ENCODE data around the gene SELENOP. TPM values are rescaled to one million over a fixed set of nuclear protein-coding genes. Genes with fewer than 3 reads are reported as not detected.
"Not testable (repeated sequence)": the region's sequence is repeated elsewhere in the genome, so short reads cannot be mapped to it uniquely, and the experiment has no call there.

The SELENOP gene
- polyA plus RNA-seq (2012; ENCODE audit: low read depth, missing spikeins): 0.47 TPM

DNA sequence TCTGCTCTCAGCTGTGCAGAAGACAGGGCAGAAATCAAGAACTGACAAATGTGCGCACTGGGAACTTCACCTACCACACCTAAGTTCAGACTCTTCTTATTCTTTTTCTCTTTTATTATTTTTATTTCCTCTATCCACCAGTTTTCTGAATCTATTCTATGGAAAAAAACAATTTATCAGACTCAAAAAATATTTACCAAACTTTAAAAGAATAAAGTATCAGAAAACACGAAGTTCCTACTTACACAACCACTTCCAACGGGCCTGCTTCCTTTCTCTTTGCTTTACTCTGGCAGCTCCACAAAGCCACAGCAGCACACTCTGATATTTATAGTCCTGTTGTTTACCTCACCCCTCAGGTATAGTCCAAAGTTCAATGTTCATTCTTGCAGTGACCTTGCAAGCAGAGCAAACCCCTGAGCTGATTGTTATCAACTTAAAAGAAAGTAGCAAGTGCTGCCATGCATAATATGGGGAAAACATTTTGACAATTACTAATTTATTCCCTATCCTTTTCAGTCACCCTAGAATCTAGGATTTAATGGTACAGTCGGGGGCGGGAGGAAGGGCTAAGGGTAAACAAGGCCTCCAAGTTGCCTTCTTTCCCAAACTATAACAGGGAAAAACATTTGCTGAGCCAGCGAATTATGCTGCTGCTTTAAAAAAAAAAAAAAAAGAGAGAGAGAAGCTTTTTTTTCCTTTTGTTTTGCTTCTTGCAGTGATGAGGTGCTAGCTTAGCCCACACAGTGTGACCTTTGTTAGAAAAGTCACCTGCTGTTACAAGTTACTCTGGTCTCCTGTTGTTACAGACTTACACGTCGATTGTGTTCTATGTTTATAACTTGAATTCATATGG lies at the start of gene SELENOP:
TSS of gene SELENOP (minus strand) at position 302 of the 856 bp plus-strand sequence. CDS start 3,539 bp downstream, outside the sequence.
- no peak for FAIRE-seq
- TF ChIP-seq PAX5 (IDR thresholded peaks at IDR 0.05; ENCODE audit: insufficient read depth, low read length, severe bottlenecking): no peak
- TF ChIP-seq SPI1 (IDR thresholded peaks at IDR 0.05; ENCODE audit: low read depth, low read length): no peak
- TF ChIP-seq TAF1 (IDR thresholded peaks at IDR 0.05; ENCODE audit: low read depth, low read length): no peak
- TF ChIP-seq POLR2A (IDR thresholded peaks at IDR 0.05; ENCODE audit: low read depth, low read length): no peak
- TF ChIP-seq POU2F2 (IDR thresholded peaks at IDR 0.05; ENCODE audit: low read depth, low read length): no peak
- TF ChIP-seq POLR2AphosphoS5 (IDR thresholded peaks at IDR 0.05; ENCODE audit: low read depth, low read length): no peak
- DNase-seq (ENCODE audit: insufficient read length, low spot score): no peak

DNA sequence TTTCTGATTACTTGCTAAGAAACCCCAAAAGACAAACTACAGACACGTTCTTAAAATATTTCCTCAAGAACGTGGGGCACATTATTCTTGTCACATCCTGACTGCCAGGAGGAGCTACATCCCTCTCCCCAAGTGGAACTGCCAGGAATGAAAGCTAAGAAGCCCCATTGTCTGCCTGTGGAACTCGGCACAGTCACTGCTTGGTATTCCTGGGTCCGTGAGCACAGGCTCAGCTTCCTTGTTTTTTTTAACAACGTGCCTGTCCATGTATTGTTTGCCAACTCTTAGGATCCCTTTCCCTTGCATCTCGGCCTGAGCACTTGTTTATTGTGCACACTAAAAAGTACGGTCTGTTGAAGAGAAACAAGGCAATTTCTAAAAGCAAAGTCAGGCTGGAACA lies 47.0 kb upstream of the SELENOP start:
- DNase-seq (ENCODE audit: insufficient read length, low spot score): no peak
- TF ChIP-seq PAX5 (IDR thresholded peaks at IDR 0.05; ENCODE audit: insufficient read depth, low read length, severe bottlenecking): no peak
- FAIRE-seq: no peak

- TF ChIP-seq PAX5 (IDR thresholded peaks at IDR 0.05; ENCODE audit: insufficient read depth, low read length, severe bottlenecking): no peak
- TF ChIP-seq TAF1 (IDR thresholded peaks at IDR 0.05; ENCODE audit: low read depth, low read length): no peak
- no peak for TF ChIP-seq POLR2A (IDR thresholded peaks at IDR 0.05; ENCODE audit: low read depth, low read length)
- no peak for TF ChIP-seq SPI1 (IDR thresholded peaks at IDR 0.05; ENCODE audit: low read depth, low read length)
- no peak for TF ChIP-seq POU2F2 (IDR thresholded peaks at IDR 0.05; ENCODE audit: low read depth, low read length)
- no peak for TF ChIP-seq POLR2AphosphoS5 (IDR thresholded peaks at IDR 0.05; ENCODE audit: low read depth, low read length)
- FAIRE-seq (no peak), DNase-seq (ENCODE audit: insufficient read length, low spot score) (no peak)
Observed at GRCh38 chr5:42858031-42858643, 46.4 kb upstream of the SELENOP start.

DNA sequence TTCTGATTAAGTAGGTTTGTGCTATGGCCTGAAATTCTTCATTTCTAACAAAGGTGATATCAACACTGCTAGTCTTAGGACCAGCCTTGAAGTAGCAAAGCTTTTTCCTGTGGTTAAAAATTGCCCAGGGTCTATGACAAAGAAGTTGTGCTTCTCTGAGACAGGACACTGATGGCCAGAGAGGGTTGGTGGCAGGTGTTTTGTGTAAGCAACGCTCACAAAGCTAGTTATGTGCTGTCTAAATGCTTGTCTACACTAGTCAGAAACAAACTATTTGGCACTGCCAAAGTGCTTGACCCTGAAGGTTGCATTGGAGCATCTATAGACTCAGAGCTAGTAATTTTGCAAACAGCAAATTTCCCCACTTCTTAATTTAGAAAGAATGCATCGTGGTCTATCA lies 44.1 kb upstream of the SELENOP start:
- DNase-seq (ENCODE audit: insufficient read length, low spot score) (no peak), FAIRE-seq (no peak)
- no peak for TF ChIP-seq PAX5 (IDR thresholded peaks at IDR 0.05; ENCODE audit: insufficient read depth, low read length, severe bottlenecking)
- TF ChIP-seq POLR2A (IDR thresholded peaks at IDR 0.05; ENCODE audit: low read depth, low read length): no peak
- TF ChIP-seq POU2F2 (IDR thresholded peaks at IDR 0.05; ENCODE audit: low read depth, low read length): no peak
- no peak for TF ChIP-seq TAF1 (IDR thresholded peaks at IDR 0.05; ENCODE audit: low read depth, low read length)
- no peak for TF ChIP-seq POLR2AphosphoS5 (IDR thresholded peaks at IDR 0.05; ENCODE audit: low read depth, low read length)
- TF ChIP-seq SPI1 (IDR thresholded peaks at IDR 0.05; ENCODE audit: low read depth, low read length): no peak

- DNase-seq (ENCODE audit: insufficient read length, low spot score) (no peak), FAIRE-seq (no peak)
- TF ChIP-seq PAX5 (IDR thresholded peaks at IDR 0.05; ENCODE audit: insufficient read depth, low read length, severe bottlenecking): no peak
- TF ChIP-seq POU2F2 (IDR thresholded peaks at IDR 0.05; ENCODE audit: low read depth, low read length): no peak
- no peak for TF ChIP-seq SPI1 (IDR thresholded peaks at IDR 0.05; ENCODE audit: low read depth, low read length)
- no peak for TF ChIP-seq TAF1 (IDR thresholded peaks at IDR 0.05; ENCODE audit: low read depth, low read length)
- TF ChIP-seq POLR2A (IDR thresholded peaks at IDR 0.05; ENCODE audit: low read depth, low read length): no peak
- no peak for TF ChIP-seq POLR2AphosphoS5 (IDR thresholded peaks at IDR 0.05; ENCODE audit: low read depth, low read length)
Observed at GRCh38 chr5:42855386-42855785, 43.7 kb upstream of the SELENOP start.

DNA sequence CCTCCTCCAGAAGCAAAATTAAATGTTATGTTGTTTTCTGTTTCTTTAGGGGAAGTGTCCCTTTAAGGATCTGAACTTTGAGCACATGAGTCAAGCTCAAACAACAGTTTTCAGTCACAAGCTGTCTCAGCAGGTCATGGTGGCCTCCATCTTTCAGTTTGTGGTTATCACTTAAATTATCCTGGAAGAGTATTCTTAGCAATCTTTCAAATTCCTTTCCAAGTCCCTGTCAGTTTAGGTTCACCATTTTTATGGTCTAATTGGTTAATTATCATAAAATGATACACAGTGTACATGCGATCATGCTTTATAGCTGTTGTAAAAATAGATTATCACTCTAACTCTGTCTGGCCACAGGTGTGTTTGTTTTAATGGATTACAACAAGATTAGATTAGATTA lies 43.1 kb upstream of the SELENOP start:
- DNase-seq (ENCODE audit: insufficient read length, low spot score) (no peak), FAIRE-seq (no peak)
- TF ChIP-seq SPI1 (IDR thresholded peaks at IDR 0.05; ENCODE audit: low read depth, low read length): no peak

- no peak for FAIRE-seq
- TF ChIP-seq POU2F2 (IDR thresholded peaks at IDR 0.05; ENCODE audit: low read depth, low read length) (no peak), PAX5 (IDR thresholded peaks at IDR 0.05; ENCODE audit: insufficient read depth, low read length, severe bottlenecking) (no peak), TAF1 (IDR thresholded peaks at IDR 0.05; ENCODE audit: low read depth, low read length) (no peak), POLR2AphosphoS5 (IDR thresholded peaks at IDR 0.05; ENCODE audit: low read depth, low read length) (no peak), POLR2A (IDR thresholded peaks at IDR 0.05; ENCODE audit: low read depth, low read length) (no peak), SPI1 (IDR thresholded peaks at IDR 0.05; ENCODE audit: low read depth, low read length) (no peak)
- DNase-seq (ENCODE audit: insufficient read length, low spot score): no peak
Observed at GRCh38 chr5:42852826-42853225, 41.1 kb upstream of the SELENOP start.

DNA sequence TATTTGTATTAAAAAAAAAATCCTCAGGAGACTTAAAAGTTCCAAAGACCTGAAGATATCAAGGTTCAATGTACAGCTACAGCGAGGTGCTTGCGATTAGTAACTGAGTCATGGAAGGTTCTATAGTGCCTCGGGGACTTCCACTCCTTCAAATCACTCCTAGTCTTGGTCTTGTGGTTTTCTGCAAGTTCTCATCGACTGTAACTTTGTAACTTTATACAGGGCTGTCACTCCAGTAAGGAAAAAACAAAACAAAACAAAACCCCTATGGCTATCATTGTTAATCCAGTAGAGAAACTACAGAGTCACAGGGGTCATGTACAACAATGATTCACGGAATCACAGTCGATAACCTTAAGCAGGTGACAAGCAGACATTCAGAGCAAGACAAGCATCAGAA lies 39.8 kb upstream of the SELENOP start:
- TF ChIP-seq POLR2AphosphoS5 (IDR thresholded peaks at IDR 0.05; ENCODE audit: low read depth, low read length) (no peak), POLR2A (IDR thresholded peaks at IDR 0.05; ENCODE audit: low read depth, low read length) (no peak), SPI1 (IDR thresholded peaks at IDR 0.05; ENCODE audit: low read depth, low read length) (no peak), PAX5 (IDR thresholded peaks at IDR 0.05; ENCODE audit: insufficient read depth, low read length, severe bottlenecking) (no peak), TAF1 (IDR thresholded peaks at IDR 0.05; ENCODE audit: low read depth, low read length) (no peak), POU2F2 (IDR thresholded peaks at IDR 0.05; ENCODE audit: low read depth, low read length) (no peak)
- DNase-seq (ENCODE audit: insufficient read length, low spot score): no peak
- no peak for FAIRE-seq

DNA sequence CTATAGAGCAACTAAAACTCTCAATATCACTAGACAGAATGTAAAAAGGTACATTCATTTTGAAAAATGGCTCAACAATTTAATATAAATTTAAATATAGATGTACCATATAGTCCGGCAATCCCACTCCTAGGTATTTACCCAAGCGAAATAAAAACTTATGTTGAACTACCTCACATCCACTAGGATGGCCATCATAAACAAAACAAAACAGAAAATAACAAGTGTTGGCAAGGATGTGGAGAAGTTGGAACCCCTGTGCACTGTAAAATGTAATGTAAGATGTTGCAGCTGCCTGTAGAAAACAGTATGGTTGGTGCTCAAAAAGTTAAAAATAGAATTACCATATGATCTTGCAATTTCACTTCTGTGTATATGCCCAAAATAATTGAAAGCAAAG lies 36.9 kb upstream of the SELENOP start:
- DNase-seq (ENCODE audit: insufficient read length, low spot score) (no peak), FAIRE-seq (no peak)

GRCh38 chr5:42844408-42844807 lies 32.7 kb upstream of the SELENOP start:
- DNase-seq (ENCODE audit: insufficient read length, low spot score); FAIRE-seq: not testable (repeated sequence)

More for the DNA sequence above, 36.9 kb upstream of the SELENOP start:
- TF ChIP-seq POU2F2 (IDR thresholded peaks at IDR 0.05; ENCODE audit: low read depth, low read length): no peak
- no peak for TF ChIP-seq POLR2A (IDR thresholded peaks at IDR 0.05; ENCODE audit: low read depth, low read length)
- TF ChIP-seq SPI1 (IDR thresholded peaks at IDR 0.05; ENCODE audit: low read depth, low read length): no peak
- TF ChIP-seq TAF1 (IDR thresholded peaks at IDR 0.05; ENCODE audit: low read depth, low read length): no peak
- TF ChIP-seq PAX5 (IDR thresholded peaks at IDR 0.05; ENCODE audit: insufficient read depth, low read length, severe bottlenecking): no peak
- no peak for TF ChIP-seq POLR2AphosphoS5 (IDR thresholded peaks at IDR 0.05; ENCODE audit: low read depth, low read length)
